CD4-positive, alpha-beta T cell treated with Interleukin-6 at 100 ng/mL for 8 hours (primary cell): ENCODE measurements around the gene KDM4B.
A peak's percentile ranks its signal among the peaks of the same experiment; 100 is the strongest.

Experiments used
- DNase-seq: peaks from one replicate; pipeline ENCODE4 v3.0.0-alpha.2; 2020; ENCODE audit warnings: mixed read lengths, low spot score

KDM4B gene

DNA sequence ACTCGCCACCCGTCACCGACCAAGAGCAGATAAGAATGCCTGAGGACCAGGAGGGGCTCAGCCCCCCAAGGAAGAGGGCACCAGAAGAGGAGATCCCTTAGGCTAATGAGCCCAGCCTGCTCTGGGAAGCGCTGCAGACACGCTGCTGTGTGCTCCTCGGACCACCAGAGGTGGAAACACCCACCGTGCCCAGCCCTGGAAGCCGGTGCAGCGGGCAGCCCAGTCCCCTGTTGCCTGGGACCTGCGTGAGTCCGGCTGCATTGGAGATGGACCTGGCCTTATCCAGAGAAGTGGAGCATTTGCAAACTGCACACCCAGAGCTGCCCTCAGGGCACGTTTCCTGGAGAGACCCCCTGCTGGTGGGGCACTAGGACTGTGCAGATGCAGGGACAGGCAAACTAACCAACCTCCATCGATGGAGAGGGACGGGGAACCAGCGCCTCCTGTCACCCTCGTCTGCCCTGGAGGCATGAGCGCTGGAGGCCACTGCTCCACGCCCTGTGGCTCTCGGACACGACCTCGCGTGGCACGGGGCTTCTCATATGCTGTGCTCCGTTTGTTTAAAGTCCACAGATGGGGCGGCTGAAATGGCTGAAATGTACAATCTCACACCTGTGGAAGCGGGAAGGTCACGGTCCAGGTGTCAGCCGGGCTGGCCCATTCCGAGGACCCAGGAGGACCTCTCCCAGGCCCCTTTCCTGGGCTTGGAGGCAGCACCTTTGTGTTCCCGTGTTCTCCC, 153.9 kb downstream of the KDM4B start:
- DNase-seq, result no peak

- DNase-seq, result no peak
Measured at GRCh38 chr19:5123646-5124045, 154.7 kb downstream of the KDM4B start.

- no peak for DNase-seq
Measured at GRCh38 chr19:5124111-5124855, 155.4 kb downstream of the KDM4B start.

- DNase-seq, result no peak
Measured at GRCh38 chr19:5125376-5125775, 156.5 kb downstream of the KDM4B start.

- DNase-seq, result no peak
Measured at GRCh38 chr19:5125797-5126497, 157.0 kb downstream of the KDM4B start.

- no peak for DNase-seq
Measured at GRCh38 chr19:5126498-5127223, 157.7 kb downstream of the KDM4B start.

- DNase-seq, result no peak
Measured at GRCh38 chr19:5127717-5128116, 158.8 kb downstream of the KDM4B start.

DNA sequence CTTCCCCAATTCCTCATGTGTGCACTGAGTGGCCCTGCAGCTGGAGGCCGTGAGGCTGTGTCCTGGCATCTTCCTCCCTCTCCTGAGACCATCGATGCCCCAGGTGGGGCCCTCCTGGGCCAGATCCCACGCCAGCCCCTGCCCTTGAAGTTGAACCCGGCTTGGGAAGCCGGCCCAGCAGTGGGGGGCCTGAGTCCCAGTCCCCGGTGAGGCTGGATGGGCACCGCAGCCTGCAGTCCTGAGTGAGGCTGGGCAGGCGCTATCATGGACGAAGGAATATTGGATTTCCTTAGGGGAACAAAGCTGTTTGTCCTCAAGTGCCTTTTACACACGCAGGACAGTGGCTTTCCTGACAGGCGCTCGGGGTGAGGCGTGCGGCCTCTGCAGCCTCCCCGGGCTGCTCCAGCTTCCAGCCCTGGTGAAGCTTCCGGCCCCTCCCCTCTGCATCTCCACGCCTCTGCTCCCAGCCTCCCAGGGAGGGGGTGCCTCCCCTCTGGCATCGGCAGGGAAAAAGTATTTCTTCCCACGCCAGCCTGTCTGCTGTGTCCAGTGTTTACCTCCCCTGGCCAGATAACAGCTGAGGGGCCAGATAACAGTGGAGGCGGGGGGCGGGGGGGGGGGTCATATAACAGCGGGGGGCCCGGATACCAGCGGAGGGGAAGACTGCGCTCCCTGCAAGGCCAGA, 159.5 kb downstream of the KDM4B start:
- no peak for DNase-seq

GRCh38 chr19:5128936-5129389, 160.1 kb downstream of the KDM4B start:
- no peak for DNase-seq

DNA sequence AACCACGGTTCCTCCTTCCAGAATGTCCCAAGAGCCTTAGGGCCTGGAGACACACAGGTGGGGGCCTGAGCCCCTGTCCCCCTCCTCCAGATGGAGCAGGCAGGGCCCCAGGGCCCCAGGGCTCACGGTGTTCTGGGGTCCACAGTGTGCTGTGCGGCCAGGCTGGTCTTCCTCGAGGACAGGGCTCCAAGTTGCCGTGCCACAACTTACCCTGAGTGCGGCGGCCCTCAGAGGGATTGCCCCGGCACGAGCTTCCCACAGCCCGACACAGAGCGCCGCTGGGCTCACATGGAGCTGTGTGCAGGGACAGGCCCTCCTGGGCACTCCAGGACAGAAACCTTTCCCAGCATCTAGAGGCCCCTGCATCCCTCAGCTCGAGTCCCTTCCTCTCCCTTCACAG, 160.8 kb downstream of the KDM4B start:
- DNase-seq, result no peak

GRCh38 chr19:5130371-5131030, 161.6 kb downstream of the KDM4B start:
- DNase-seq, result peak; percentile 42

DNA sequence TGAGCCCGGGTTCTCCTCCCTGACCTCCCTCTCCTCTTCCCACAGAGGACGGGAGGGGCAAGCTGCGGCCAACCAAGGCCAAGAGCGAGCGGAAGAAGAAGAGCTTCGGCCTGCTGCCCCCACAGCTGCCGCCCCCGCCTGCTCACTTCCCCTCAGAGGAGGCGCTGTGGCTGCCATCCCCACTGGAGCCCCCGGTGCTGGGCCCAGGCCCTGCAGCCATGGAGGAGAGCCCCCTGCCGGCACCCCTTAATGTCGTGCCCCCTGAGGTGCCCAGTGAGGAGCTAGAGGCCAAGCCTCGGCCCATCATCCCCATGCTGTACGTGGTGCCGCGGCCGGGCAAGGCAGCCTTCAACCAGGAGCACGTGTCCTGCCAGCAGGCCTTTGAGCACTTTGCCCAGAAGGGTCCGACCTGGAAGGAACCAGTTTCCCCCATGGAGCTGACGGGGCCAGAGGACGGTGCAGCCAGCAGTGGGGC, 162.2 kb downstream of the KDM4B start:
- DNase-seq, result no peak

GRCh38 chr19:5131506-5132205, 162.7 kb downstream of the KDM4B start:
- DNase-seq, result no peak

DNA sequence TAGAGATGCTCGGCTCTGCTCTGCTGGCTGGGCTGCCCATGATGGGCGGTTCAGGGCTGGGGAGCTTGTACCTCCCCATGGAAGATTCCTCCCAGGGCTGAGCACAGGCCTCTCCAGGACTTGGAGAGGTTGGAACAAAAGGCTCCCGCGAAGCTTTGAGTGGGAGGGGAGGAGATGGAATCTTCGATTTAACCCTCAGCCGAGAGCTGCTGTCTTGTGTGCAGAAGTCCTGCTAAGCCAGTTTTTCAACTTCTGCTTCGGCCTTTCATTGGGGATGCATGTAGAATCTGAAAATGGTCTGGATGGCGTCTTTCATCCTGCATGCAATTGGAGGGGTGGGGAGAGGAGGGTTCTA, 163.3 kb downstream of the KDM4B start:
- no peak for DNase-seq

GRCh38 chr19:5132698-5133651, 164.1 kb downstream of the KDM4B start:
- DNase-seq, result no peak

- DNase-seq, result no peak
Measured at GRCh38 chr19:5133986-5134595, 165.2 kb downstream of the KDM4B start.

DNA sequence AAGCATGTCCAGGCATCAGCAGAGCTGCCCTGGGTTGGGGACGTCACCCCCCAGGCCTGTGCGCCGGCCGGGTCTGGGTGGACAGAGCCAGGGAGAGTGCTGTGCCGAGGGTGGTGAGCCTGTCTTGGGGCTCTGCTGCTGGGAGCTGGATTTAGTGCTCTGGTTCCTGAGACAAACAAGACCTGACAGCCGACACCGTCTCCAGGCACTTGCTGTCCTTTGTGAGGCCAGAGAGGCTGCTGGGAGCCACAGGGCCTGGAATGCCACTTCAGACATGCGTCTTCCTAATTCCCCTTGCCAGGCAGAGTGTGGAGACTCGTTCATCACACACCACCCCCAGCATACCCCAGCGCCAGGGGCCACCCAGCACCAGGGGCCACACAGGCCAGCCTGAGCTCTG, 165.8 kb downstream of the KDM4B start:
- no peak for DNase-seq

GRCh38 chr19:5136073-5136855, 167.4 kb downstream of the KDM4B start:
- DNase-seq, result no peak
